Activated CD4-positive, alpha-beta memory T cell treated with anti-CD3 and anti-CD28 coated beads, Interleukin-2, amount 10 ng/mL, durations not matched to agents 7 days and 5 days (primary cell): ENCODE results near the gene ARHGAP10. TPM values are rescaled to one million over a fixed set of nuclear protein-coding genes. Genes with fewer than 3 reads are reported as not detected.

Experiments
- CTCF ChIA-PET: fragments of 350-600 bp; sonication (Branson Sonifier 250); formaldehyde crosslinking; loops from one replicate; lab custom pipeline; 2021; ENCODE audit warnings: antibody characterized with exemption, inconsistent platforms; lab: Charles Lee
- POLR2A ChIA-PET: fragments of 350-600 bp; sonication (Branson Sonifier 250); formaldehyde crosslinking; loops from one replicate; lab custom pipeline; 2021; ENCODE audit warnings: antibody characterized with exemption; lab: Charles Lee
- DNase-seq: peaks from one replicate; pipeline ENCODE4 v3.0.0-alpha.2; 2020
- H3K27ac Mint-ChIP-seq: one replicate; pipeline ENCODE4 v1.8.0; 2021; ENCODE audit warnings: mild to moderate bottlenecking, mixed read lengths
- H3K27me3 Mint-ChIP-seq: one replicate; pipeline ENCODE4 v1.8.0; 2021; ENCODE audit warnings: mixed read lengths
- H3K36me3 Mint-ChIP-seq: one replicate; pipeline ENCODE4 v1.8.0; 2021; ENCODE audit warnings: low read depth, mixed read lengths
- H3K4me1 Mint-ChIP-seq: one replicate; pipeline ENCODE4 v1.8.0; 2021; ENCODE audit warnings: mixed read lengths
- H3K4me3 Mint-ChIP-seq: one replicate; pipeline ENCODE4 v1.8.0; 2021; ENCODE audit warnings: mild to moderate bottlenecking, mixed read lengths
- H3K9me3 Mint-ChIP-seq: one replicate; pipeline ENCODE4 v1.8.0; 2021; ENCODE audit warnings: mixed read lengths
- total RNA-seq, 2 experiments: library from RNA; stranded (reverse); gene quantifications; one replicate each; pipeline ENCODE4 v1.2.3, GENCODE V29; 2021

Gene ARHGAP10
- total RNA-seq, 2 experiments from 2014 or later, result 19.7 to 22.2 TPM

GRCh38 chr4:147848634-147849033 is 116.7 kb downstream of the ARHGAP10 start:
- H3K4me3 Mint-ChIP-seq, result no peak overlapping the region
- no peaks in the 10 kb centered on the region for H3K9me3 Mint-ChIP-seq
- no peaks in the 10 kb centered on the region for H3K27me3 Mint-ChIP-seq
- CTCF ChIA-PET, result interaction anchor here (0.7 to 6.5 kb wide), 4 partner anchors 18 to 116 kb away, joined by 3 to 57 read pairs (median 4); no protein-coding TSS in a partner anchor
- H3K27ac Mint-ChIP-seq, result no peak overlapping the region
- POLR2A ChIA-PET, result interaction anchor here (0.5 kb wide), 1 partner anchor 13 kb away, joined by 3 read pairs; no protein-coding TSS in a partner anchor
- peaks cover 32% of the 10 kb centered on the region for H3K36me3 Mint-ChIP-seq
- no peak for DNase-seq
- no peaks in the 10 kb centered on the region for H3K4me1 Mint-ChIP-seq

- Mint-ChIP-seq H3K27ac (no peak overlapping the region), H3K4me1 (no peaks in the 10 kb centered on the region), H3K9me3 (no peaks in the 10 kb centered on the region), H3K27me3 (no peaks in the 10 kb centered on the region), H3K36me3 (peaks cover 32% of the 10 kb centered on the region), H3K4me3 (no peak overlapping the region)
- POLR2A ChIA-PET, result no interaction called here
- DNase-seq, result no peak
- CTCF ChIA-PET, result no interaction called here
Measured at GRCh38 chr4:147851135-147851534, 119.2 kb downstream of the ARHGAP10 start.

- DNase-seq, result no peak
- Mint-ChIP-seq H3K27ac (no peak overlapping the region), H3K27me3 (no peaks in the 10 kb centered on the region), H3K4me3 (no peak overlapping the region), H3K9me3 (no peaks in the 10 kb centered on the region), H3K4me1 (no peaks in the 10 kb centered on the region), H3K36me3 (peaks cover 24% of the 10 kb centered on the region)
- CTCF ChIA-PET, result interaction anchor here (2.1 kb wide), 1 partner anchor 13 kb away, joined by 8 read pairs; no protein-coding TSS in a partner anchor
- POLR2A ChIA-PET, result no interaction called here
Measured at GRCh38 chr4:147853706-147854105, 121.8 kb downstream of the ARHGAP10 start.

GRCh38 chr4:147854154-147854553 is 122.3 kb downstream of the ARHGAP10 start:
- Mint-ChIP-seq H3K36me3 (peaks cover 24% of the 10 kb centered on the region), H3K27ac (no peak overlapping the region), H3K27me3 (no peaks in the 10 kb centered on the region), H3K9me3 (no peaks in the 10 kb centered on the region), H3K4me3 (no peak overlapping the region), H3K4me1 (no peaks in the 10 kb centered on the region)
- CTCF ChIA-PET, result interaction anchor here (2.1 kb wide), 1 partner anchor 13 kb away, joined by 8 read pairs; no protein-coding TSS in a partner anchor
- no peak for DNase-seq
- POLR2A ChIA-PET, result no interaction called here

GRCh38 chr4:147855571-147856009 is 123.7 kb downstream of the ARHGAP10 start:
- H3K36me3 Mint-ChIP-seq, result peaks cover 13% of the 10 kb centered on the region
- H3K4me3 Mint-ChIP-seq, result no peak overlapping the region

GRCh38 chr4:147860960-147861359 is 129.1 kb downstream of the ARHGAP10 start:
- peaks cover 6% of the 10 kb centered on the region for H3K4me1 Mint-ChIP-seq
- ChIA-PET CTCF (no interaction called here), POLR2A (interaction anchor here (1.5 kb wide), 1 partner anchor 244 kb away, joined by 4 read pairs; the partner anchor contains the start of gene TMEM184C)
- DNase-seq, result no peak
- no peak overlapping the region for H3K27ac Mint-ChIP-seq
- peaks cover 6% of the 10 kb centered on the region for H3K36me3 Mint-ChIP-seq
- no peak overlapping the region for H3K4me3 Mint-ChIP-seq
- H3K27me3 Mint-ChIP-seq, result no peaks in the 10 kb centered on the region
- H3K9me3 Mint-ChIP-seq, result no peaks in the 10 kb centered on the region

More at GRCh38 chr4:147855571-147856009, 123.7 kb downstream of the ARHGAP10 start:
- H3K9me3 Mint-ChIP-seq, result no peaks in the 10 kb centered on the region
- DNase-seq, result no peak
- ChIA-PET CTCF (interaction anchor here (2.1 kb wide), 1 partner anchor 11 kb away, joined by 8 read pairs; no protein-coding TSS in a partner anchor), POLR2A (no interaction called here)
- H3K27ac Mint-ChIP-seq, result no peak overlapping the region
- no peaks in the 10 kb centered on the region for H3K27me3 Mint-ChIP-seq
- H3K4me1 Mint-ChIP-seq, result no peaks in the 10 kb centered on the region

GRCh38 chr4:147862043-147862692 is 130.3 kb downstream of the ARHGAP10 start:
- no peak for DNase-seq
- H3K27ac Mint-ChIP-seq, result no peak overlapping the region
- H3K36me3 Mint-ChIP-seq, result peaks cover 13% of the 10 kb centered on the region
- H3K27me3 Mint-ChIP-seq, result no peaks in the 10 kb centered on the region
- CTCF ChIA-PET, result interaction anchor here (1.3 kb wide), 1 partner anchor 141 kb away, joined by 3 read pairs; no protein-coding TSS in a partner anchor
- no peak overlapping the region for H3K4me3 Mint-ChIP-seq
- POLR2A ChIA-PET, result interaction anchor here (1.5 kb wide), 1 partner anchor 245 kb away, joined by 4 read pairs; the partner anchor contains the start of gene TMEM184C
- peaks cover 6% of the 10 kb centered on the region for H3K4me1 Mint-ChIP-seq
- H3K9me3 Mint-ChIP-seq, result no peaks in the 10 kb centered on the region

- no peak overlapping the region for H3K27ac Mint-ChIP-seq
- no peak for DNase-seq
- ChIA-PET CTCF (interaction anchor here (0.7 to 5.6 kb wide), 7 partner anchors 142 to 344 kb away, joined by 3 to 64 read pairs (median 3); no protein-coding TSS in a partner anchor), POLR2A (no interaction called here)
- peaks cover 6% of the 10 kb centered on the region for H3K4me1 Mint-ChIP-seq
- H3K36me3 Mint-ChIP-seq, result peaks cover 16% of the 10 kb centered on the region
- no peaks in the 10 kb centered on the region for H3K27me3 Mint-ChIP-seq
- no peaks in the 10 kb centered on the region for H3K9me3 Mint-ChIP-seq
- H3K4me3 Mint-ChIP-seq, result no peak overlapping the region
Measured at GRCh38 chr4:147863111-147863747, 131.3 kb downstream of the ARHGAP10 start.

- POLR2A ChIA-PET, result no interaction called here
Measured at GRCh38 chr4:147863808-147864472, 132.1 kb downstream of the ARHGAP10 start.

GRCh38 chr4:147864607-147865006 is 132.7 kb downstream of the ARHGAP10 start:
- Mint-ChIP-seq H3K4me1 (peaks cover 6% of the 10 kb centered on the region), H3K27ac (no peak overlapping the region), H3K27me3 (no peaks in the 10 kb centered on the region), H3K4me3 (no peak overlapping the region), H3K36me3 (peaks cover 14% of the 10 kb centered on the region), H3K9me3 (no peaks in the 10 kb centered on the region)
- DNase-seq, result no peak
- CTCF ChIA-PET, result interaction anchor here (0.6 to 5.6 kb wide), 14 partner anchors 19 to 359 kb away, joined by 3 to 88 read pairs (median 26); partner anchors contain the start of genes ARHGAP10, PRMT9 and TMEM184C
- POLR2A ChIA-PET, result no interaction called here

More at GRCh38 chr4:147863808-147864472, 132.1 kb downstream of the ARHGAP10 start:
- no peak overlapping the region for H3K27ac Mint-ChIP-seq
- peaks cover 6% of the 10 kb centered on the region for H3K4me1 Mint-ChIP-seq
- H3K36me3 Mint-ChIP-seq, result peaks cover 11% of the 10 kb centered on the region
- H3K9me3 Mint-ChIP-seq, result no peaks in the 10 kb centered on the region
- CTCF ChIA-PET, result interaction anchor here (0.7 to 5.6 kb wide), 9 partner anchors 134 to 345 kb away, joined by 3 to 74 read pairs (median 3); partner anchors contain the start of gene ARHGAP10
- H3K4me3 Mint-ChIP-seq, result no peak overlapping the region
- no peak for DNase-seq
- no peaks in the 10 kb centered on the region for H3K27me3 Mint-ChIP-seq

GRCh38 chr4:147865926-147866325 is 134.0 kb downstream of the ARHGAP10 start:
- no peak overlapping the region for H3K4me3 Mint-ChIP-seq
- H3K27ac Mint-ChIP-seq, result no peak overlapping the region
- H3K4me1 Mint-ChIP-seq, result peaks cover 6% of the 10 kb centered on the region
- H3K9me3 Mint-ChIP-seq, result no peaks in the 10 kb centered on the region
- ChIA-PET CTCF (interaction anchor here (1.0 to 5.6 kb wide), 33 partner anchors 8 to 347 kb away, joined by 3 to 88 read pairs (median 11); partner anchors contain the start of genes ARHGAP10, PRMT9 and TMEM184C), POLR2A (interaction anchor here (0.7 to 1.7 kb wide), 4 partner anchors 21 to 249 kb away, joined by 3 to 7 read pairs (median 3); partner anchors contain the start of gene TMEM184C)
- H3K36me3 Mint-ChIP-seq, result peaks cover 14% of the 10 kb centered on the region
- no peak for DNase-seq
- no peaks in the 10 kb centered on the region for H3K27me3 Mint-ChIP-seq
